PC-9 (cell line): Measurements from ENCODE around the gene EPHB1. TPM values are rescaled to one million over a fixed set of nuclear protein-coding genes. Genes with fewer than 3 reads are reported as not detected.

Experiments
- BruUV-seq: library from RNA; stranded (reverse); fragments of 400-500 nt; replicated peaks from 2 replicates; lab custom pipeline; 2021; lab: Mats Ljungman, UMichigan
- CTCF ChIA-PET: fragments of 300-600 bp; sonication (Branson Sonifier 250); formaldehyde crosslinking; loops from one replicate; lab custom pipeline; 2022; ENCODE audit warnings: antibody characterized with exemption; lab: Charles Lee
- POLR2A ChIA-PET: fragments of 300-600 bp; sonication (Branson Sonifier 250); formaldehyde crosslinking; loops from one replicate; lab custom pipeline; 2022; ENCODE audit warnings: antibody characterized with exemption; ENCODE audit not compliant: unreplicated experiment; lab: Charles Lee
- DNase-seq, 2 experiments: peaks; one replicate each; pipeline versions ENCODE4 v3.0.0 to v3.0.0-alpha.2; 2015 to 2022; ENCODE audit warnings: mixed read lengths in 1 of 2
- H2AFZ ChIP-seq: fragments of 200-600 bp; sonication (generic); 2 replicates; pipeline ENCODE4 v1.8.1; 2017; ENCODE audit warnings: antibody characterized with exemption
- H3F3A ChIP-seq: fragments of 200-600 bp; sonication (generic); 2 replicates; pipeline ENCODE4 v1.8.1; 2017; ENCODE audit warnings: antibody characterized with exemption, mild to moderate bottlenecking, low read depth; ENCODE audit not compliant: insufficient read depth
- H3K27ac ChIP-seq: fragments of 200-600 bp; sonication (generic); 2 replicates; pipeline ENCODE4 v1.6.1; 2016; ENCODE audit warnings: mixed run types
- H3K27me3 ChIP-seq: fragments of 200-600 bp; sonication (generic); 2 replicates; pipeline ENCODE4 v1.6.1; 2016; ENCODE audit warnings: low read depth, mixed run types; ENCODE audit not compliant: insufficient read depth
- H3K36me3 ChIP-seq: fragments of 200-600 bp; sonication (generic); 2 replicates; pipeline ENCODE4 v1.6.1; 2016; ENCODE audit warnings: low read depth, mixed run types
- H3K4me1 ChIP-seq: fragments of 200-600 bp; sonication (generic); replicated peaks from 2 replicates; pipeline ENCODE4 v1.6.1; 2016; ENCODE audit warnings: mixed run types; ENCODE audit not compliant: insufficient read depth
- H3K4me2 ChIP-seq: fragments of 200-600 bp; sonication (generic); 2 replicates; pipeline ENCODE4 v1.6.1; 2017; ENCODE audit warnings: mixed run types
- H3K4me3 ChIP-seq: fragments of 200-600 bp; sonication (generic); 2 replicates; pipeline ENCODE4 v1.6.1; 2016; ENCODE audit warnings: mixed run types
- H3K79me2 ChIP-seq: fragments of 200-600 bp; sonication (generic); 2 replicates; pipeline ENCODE4 v1.6.1; 2017; ENCODE audit warnings: low read depth, mixed run types
- H3K9me2 ChIP-seq: fragments of 200-600 bp; sonication (generic); 2 replicates; pipeline ENCODE4 v1.8.1; 2017; ENCODE audit warnings: mild to moderate bottlenecking; ENCODE audit not compliant: insufficient read depth
- H3K9me3 ChIP-seq: fragments of 200-600 bp; sonication (generic); 2 replicates; pipeline ENCODE4 v1.8.1; 2016; ENCODE audit warnings: low read depth; ENCODE audit not compliant: insufficient read depth
- H4K20me1 ChIP-seq: fragments of 200-600 bp; sonication (generic); 2 replicates; pipeline ENCODE4 v1.8.1; 2017; ENCODE audit not compliant: insufficient read depth
- EZH2 ChIP-seq: fragments of 200-600 bp; sonication (generic); IDR thresholded peaks from 2 replicates; pipeline ENCODE4 v1.8.0; 2017; ENCODE audit warnings: antibody characterized with exemption, low read depth
- intact Hi-C: fragments of 100-400 bp; cut with micrococcal nuclease; formaldehyde crosslinking; loops from one replicate; pipeline ENCODE4 v1.10.0; 2022; ENCODE audit not compliant: unreplicated experiment
- total RNA-seq: library from RNA; stranded (reverse); gene quantifications from 2 replicates; pipeline ENCODE4 v1.2.3, GENCODE V29; 2021
- TF ChIP-seq, protein P1 (sequence below): fragments of 200-600 bp; sonication (generic); conservative IDR thresholded peaks from 2 replicates; pipeline ENCODE4 v1.6.1; 2017; ENCODE audit warnings: mixed run types, antibody characterized with exemption, mild to moderate bottlenecking, moderate library complexity

EPHB1 gene
- total RNA-seq, 1 experiment from 2014 or later, result 0.15 TPM

DNA sequence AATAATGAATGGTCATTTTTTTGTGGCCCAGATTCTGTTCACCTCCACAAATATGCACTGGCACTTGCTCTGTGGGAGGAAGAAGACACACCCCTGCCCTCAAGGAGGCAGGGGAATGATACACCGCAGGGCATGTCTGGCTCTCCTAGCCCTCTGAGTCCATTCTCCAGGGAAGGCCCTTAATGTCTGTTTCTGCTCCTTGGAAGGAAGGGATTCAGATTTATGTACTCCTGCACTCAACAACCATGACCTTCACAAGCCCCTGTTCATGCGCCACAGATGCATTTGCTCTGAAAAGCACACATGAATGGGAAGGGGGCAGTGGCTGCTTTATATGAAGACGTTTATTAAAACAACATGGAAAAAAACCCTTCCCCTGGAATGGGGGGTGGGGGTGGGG, 333.8 kb downstream of the EPHB1 start:
- TF ChIP-seq EZH2, result no peak
- TF ChIP-seq, protein P1, sequence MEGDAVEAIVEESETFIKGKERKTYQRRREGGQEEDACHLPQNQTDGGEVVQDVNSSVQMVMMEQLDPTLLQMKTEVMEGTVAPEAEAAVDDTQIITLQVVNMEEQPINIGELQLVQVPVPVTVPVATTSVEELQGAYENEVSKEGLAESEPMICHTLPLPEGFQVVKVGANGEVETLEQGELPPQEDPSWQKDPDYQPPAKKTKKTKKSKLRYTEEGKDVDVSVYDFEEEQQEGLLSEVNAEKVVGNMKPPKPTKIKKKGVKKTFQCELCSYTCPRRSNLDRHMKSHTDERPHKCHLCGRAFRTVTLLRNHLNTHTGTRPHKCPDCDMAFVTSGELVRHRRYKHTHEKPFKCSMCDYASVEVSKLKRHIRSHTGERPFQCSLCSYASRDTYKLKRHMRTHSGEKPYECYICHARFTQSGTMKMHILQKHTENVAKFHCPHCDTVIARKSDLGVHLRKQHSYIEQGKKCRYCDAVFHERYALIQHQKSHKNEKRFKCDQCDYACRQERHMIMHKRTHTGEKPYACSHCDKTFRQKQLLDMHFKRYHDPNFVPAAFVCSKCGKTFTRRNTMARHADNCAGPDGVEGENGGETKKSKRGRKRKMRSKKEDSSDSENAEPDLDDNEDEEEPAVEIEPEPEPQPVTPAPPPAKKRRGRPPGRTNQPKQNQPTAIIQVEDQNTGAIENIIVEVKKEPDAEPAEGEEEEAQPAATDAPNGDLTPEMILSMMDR, result no peak
- H3K36me3 ChIP-seq, result no peaks in the 10 kb centered on the region
- H3K79me2 ChIP-seq, result no peaks in the 10 kb centered on the region
- H3K27me3 ChIP-seq, result peaks cover 35% of the 10 kb centered on the region
- no peak for DNase-seq
- H3K9me3 ChIP-seq, result no peaks in the 10 kb centered on the region
- H3K9me2 ChIP-seq, result no peaks in the 10 kb centered on the region
- no peak overlapping the region for H3K4me3 ChIP-seq
- no peaks in the 10 kb centered on the region for H3F3A ChIP-seq
- BruUV-seq, result no TSS peak
- ChIA-PET POLR2A (no interaction called here), CTCF (no interaction called here)
- no peaks in the 10 kb centered on the region for H3K4me1 ChIP-seq
- no peak overlapping the region for H3K27ac ChIP-seq
- H2AFZ ChIP-seq, result no peak overlapping the region
- H4K20me1 ChIP-seq, result no peaks in the 10 kb centered on the region; the same call in 1 of the 2 replicates
- intact Hi-C loops, result no loop called here
- H3K4me2 ChIP-seq, result no peak overlapping the region

DNA sequence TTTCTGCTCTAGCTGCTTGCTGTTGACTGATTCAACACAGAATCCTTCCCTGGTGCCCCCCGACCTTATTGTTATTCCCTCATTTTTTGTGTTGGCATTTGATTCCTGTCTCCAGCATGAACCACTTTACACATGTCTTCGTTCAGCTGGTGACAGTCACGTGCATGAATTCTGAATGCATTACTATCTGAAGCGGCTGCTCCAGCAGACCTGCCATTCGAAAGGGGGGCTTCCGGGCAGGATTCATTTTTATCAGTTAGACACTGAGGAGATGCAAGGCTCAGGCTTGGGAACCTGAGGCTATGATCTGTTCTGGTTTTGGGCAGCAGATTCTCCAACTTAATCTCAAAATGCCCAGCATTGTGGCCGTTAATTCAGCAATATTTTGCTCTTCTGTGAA, 336.2 kb downstream of the EPHB1 start:
- Histone ChIP-seq H2AFZ (no peak overlapping the region), H3K9me2 (no peaks in the 10 kb centered on the region), H3K27me3 (peaks cover 35% of the 10 kb centered on the region), H3K4me3 (no peak overlapping the region), H3K9me3 (no peaks in the 10 kb centered on the region), H3F3A (no peaks in the 10 kb centered on the region), H3K79me2 (no peaks in the 10 kb centered on the region), H3K4me2 (no peak overlapping the region), H3K36me3 (no peaks in the 10 kb centered on the region), H3K4me1 (no peaks in the 10 kb centered on the region), H3K27ac (no peak overlapping the region), H4K20me1 (no peaks in the 10 kb centered on the region)
- DNase-seq, result no peak
- BruUV-seq, result no TSS peak
- ChIA-PET CTCF (no interaction called here), POLR2A (no interaction called here)
- intact Hi-C loops, result no loop called here
- TF ChIP-seq EZH2, result no peak
- TF ChIP-seq, protein P1, result no peak

DNA sequence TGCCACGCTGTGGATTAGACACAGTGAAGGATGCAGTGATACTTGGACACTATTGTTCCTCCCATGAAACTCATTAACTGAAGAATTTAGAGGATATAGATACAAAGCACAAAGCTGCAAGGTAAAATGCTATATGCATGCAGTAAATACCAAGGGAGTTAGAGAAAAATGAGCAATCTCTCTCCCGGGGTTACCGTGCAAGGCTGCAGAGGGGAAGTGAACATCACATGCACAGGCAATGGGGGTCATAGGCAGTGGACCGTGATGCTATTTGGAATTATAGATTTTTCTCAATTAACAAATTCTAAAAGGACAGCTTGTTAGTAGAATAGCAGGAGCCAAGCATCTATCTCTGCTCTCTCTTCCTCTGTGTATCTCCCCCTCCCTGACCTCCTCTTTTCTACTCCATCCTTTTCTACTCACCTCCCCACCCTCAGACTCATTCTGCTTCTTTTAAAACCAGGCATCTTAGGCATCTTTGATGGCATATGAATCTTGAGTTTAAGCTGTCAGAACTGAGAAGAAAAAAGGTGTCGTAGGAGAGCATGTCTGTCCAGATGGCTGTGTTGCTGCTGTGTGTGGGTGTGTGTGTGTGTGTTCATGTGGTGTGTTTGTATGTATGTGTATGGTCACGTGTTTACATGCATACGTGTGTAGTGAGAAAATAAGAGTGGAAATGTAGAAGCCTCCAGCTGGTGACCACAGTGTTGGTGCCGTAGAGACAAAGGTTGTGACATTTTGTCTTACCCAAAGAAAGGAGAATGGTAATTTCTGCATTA, 339.0 kb downstream of the EPHB1 start:
- Histone ChIP-seq H3K9me3 (no peaks in the 10 kb centered on the region), H3K27me3 (peaks cover 35% of the 10 kb centered on the region), H3K4me2 (no peak overlapping the region), H3K4me1 (no peaks in the 10 kb centered on the region), H3F3A (no peaks in the 10 kb centered on the region), H3K79me2 (no peaks in the 10 kb centered on the region), H3K4me3 (no peak overlapping the region), H3K36me3 (no peaks in the 10 kb centered on the region), H2AFZ (no peak overlapping the region), H3K27ac (no peak overlapping the region), H4K20me1 (no peaks in the 10 kb centered on the region), H3K9me2 (no peaks in the 10 kb centered on the region)
- ChIA-PET CTCF (no interaction called here), POLR2A (no interaction called here)
- BruUV-seq, result no TSS peak
- intact Hi-C loops, result no loop called here
- TF ChIP-seq, protein P1, result no peak
- TF ChIP-seq EZH2, result no peak
- no peak for DNase-seq
